Suprapubic skin (tissue), 4 donors: ENCODE results near the gene VAV2.

Experiments
- EP300 ChIP-seq: sonication (generic); formaldehyde crosslinking; IDR thresholded peaks from one replicate; pipeline ENCODE4 v1.6.1; 2017; ENCODE audit warnings: antibody characterized with exemption
- POLR2A ChIP-seq, 2 donors: fragments of 450-650 bp; IDR thresholded peaks; one replicate each; pipeline ENCODE4 v1.6.1; 2017; ENCODE audit warnings: antibody characterized with exemption in 2 of 2, mild to moderate bottlenecking in 2 of 2, moderate library complexity in 2 of 2
- POLR2AphosphoS5 ChIP-seq, 3 donors: sonication (generic); formaldehyde crosslinking; IDR thresholded peaks; one replicate each; pipeline ENCODE4 v1.6.1; 2017; ENCODE audit warnings: antibody characterized with exemption in 3 of 3
- TF ChIP-seq, protein P1 (sequence below), 2 donors: fragments of 200-600 bp in 1 of 2; fragments of 450-650 bp in 1 of 2; sonication (generic) in 1 of 2; IDR thresholded peaks; one replicate each; pipeline ENCODE4 v1.5.1; 2016 to 2019; ENCODE audit warnings: antibody characterized with exemption in 2 of 2, mild to moderate bottlenecking in 1 of 2, moderate library complexity in 1 of 2

DNA sequence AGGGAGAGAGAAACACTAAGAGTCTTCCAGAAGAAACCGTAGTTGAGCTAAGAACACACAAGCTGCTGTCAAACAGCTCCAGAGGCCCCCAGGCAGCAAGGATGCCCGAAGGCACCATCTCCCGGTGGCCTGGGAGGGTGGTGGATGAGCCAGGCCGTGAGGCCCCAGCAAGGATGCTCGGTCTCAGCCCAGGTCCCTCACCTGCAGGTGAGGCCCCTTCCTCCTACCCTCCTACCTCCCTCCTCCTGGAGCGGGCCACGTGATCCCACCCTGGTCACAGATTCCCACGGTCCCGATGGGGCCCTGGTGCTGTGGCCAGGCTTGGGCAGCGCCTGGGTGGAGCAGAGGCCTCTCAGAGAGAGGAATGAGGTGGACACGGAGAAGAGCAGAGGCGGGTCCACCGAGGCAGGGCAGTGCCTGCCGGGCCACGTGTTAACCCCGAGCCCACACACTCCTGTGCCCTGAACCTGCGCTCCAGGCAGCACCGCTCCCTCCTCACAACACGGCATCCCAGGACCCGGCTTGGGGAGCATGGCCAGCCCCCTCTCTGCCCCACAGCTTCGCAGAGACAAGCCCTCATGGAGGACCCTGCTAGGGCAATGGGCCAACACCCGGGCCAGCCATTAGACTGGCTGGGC, 158.6 kb downstream of the VAV2 start:
- TF ChIP-seq POLR2A (IDR thresholded peaks at IDR 0.05): no peak
- TF ChIP-seq, protein P1, sequence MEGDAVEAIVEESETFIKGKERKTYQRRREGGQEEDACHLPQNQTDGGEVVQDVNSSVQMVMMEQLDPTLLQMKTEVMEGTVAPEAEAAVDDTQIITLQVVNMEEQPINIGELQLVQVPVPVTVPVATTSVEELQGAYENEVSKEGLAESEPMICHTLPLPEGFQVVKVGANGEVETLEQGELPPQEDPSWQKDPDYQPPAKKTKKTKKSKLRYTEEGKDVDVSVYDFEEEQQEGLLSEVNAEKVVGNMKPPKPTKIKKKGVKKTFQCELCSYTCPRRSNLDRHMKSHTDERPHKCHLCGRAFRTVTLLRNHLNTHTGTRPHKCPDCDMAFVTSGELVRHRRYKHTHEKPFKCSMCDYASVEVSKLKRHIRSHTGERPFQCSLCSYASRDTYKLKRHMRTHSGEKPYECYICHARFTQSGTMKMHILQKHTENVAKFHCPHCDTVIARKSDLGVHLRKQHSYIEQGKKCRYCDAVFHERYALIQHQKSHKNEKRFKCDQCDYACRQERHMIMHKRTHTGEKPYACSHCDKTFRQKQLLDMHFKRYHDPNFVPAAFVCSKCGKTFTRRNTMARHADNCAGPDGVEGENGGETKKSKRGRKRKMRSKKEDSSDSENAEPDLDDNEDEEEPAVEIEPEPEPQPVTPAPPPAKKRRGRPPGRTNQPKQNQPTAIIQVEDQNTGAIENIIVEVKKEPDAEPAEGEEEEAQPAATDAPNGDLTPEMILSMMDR (IDR thresholded peaks at IDR 0.05): no peak
- TF ChIP-seq POLR2AphosphoS5 (IDR thresholded peaks at IDR 0.05): no peak
- TF ChIP-seq EP300: no peak
